Adrenal gland (tissue), 5 donors: ENCODE results near the gene NAV2.

Experiments
- CTCF ChIP-seq, 6 experiments: fragments of 450-650 bp in 4 of 6; fragments of 200-600 bp in 2 of 6; sonication (generic) in 1 of 6; IDR thresholded peaks; 1 replicate in 5 of 6; 2 replicates in 1 of 6; pipeline versions ENCODE4 v1.5.1 to v1.8.0; 2016 to 2021; ENCODE audit warnings: antibody characterized with exemption in 6 of 6, mild to moderate bottlenecking in 2 of 6, moderate library complexity in 1 of 6
- POLR2A ChIP-seq, 2 donors: fragments of 450-650 bp; IDR thresholded peaks; one replicate each; pipeline ENCODE4 v1.6.1; 2017; ENCODE audit warnings: antibody characterized with exemption in 2 of 2, mild to moderate bottlenecking in 2 of 2, moderate library complexity in 1 of 2
- donor health status: DM: no; HTN: no; CAD: no.

DNA sequence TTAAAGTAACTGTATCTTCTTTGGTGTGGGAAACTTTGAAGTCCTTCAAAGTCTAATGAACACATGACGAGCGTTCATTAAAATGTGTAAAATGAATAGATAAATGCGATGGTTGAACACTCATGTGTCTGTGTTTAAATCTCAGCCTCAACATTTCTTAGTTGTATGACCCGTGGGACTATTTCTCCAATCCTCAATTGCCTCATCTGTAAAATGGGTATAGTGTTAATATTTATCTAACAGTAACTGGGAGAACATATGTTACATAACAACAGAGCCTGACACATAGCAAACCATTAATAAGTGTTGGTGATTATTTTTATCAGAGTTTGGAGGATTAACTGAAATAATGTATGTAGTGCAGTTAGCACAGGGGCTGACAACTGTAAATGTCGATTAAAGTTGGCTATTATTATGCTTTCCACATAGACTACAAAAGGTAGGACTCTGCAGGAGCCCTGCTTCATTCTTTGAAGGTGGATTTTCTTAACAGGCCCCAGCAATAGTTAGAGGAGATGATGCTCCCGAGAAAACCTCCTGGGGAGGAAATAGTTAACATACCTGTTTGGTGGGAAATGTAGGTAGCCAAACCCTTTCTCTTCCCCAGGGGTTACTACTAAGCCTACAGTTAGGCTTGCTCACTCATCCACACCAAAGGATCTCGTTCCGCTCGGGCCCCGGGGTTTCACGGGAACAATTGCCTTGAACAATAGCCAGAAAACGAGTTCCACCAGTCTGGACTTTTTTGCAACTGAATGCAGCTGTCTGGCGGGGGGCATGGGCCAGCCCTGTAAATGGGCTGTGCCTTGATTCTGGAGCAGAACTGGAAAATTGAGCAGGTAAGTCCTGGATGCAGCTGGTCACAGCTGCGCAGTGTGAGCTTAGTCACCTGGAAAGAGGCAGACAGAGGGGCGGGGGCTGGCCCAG is 314.3 kb downstream of the NAV2 start:
- TF ChIP-seq CTCF (IDR thresholded peaks at IDR 0.05) (no peak), POLR2A (IDR thresholded peaks at IDR 0.05) (no peak)
